Measurements from ENCODE around the gene HOXC9.

The HOXC9 gene

DNA sequence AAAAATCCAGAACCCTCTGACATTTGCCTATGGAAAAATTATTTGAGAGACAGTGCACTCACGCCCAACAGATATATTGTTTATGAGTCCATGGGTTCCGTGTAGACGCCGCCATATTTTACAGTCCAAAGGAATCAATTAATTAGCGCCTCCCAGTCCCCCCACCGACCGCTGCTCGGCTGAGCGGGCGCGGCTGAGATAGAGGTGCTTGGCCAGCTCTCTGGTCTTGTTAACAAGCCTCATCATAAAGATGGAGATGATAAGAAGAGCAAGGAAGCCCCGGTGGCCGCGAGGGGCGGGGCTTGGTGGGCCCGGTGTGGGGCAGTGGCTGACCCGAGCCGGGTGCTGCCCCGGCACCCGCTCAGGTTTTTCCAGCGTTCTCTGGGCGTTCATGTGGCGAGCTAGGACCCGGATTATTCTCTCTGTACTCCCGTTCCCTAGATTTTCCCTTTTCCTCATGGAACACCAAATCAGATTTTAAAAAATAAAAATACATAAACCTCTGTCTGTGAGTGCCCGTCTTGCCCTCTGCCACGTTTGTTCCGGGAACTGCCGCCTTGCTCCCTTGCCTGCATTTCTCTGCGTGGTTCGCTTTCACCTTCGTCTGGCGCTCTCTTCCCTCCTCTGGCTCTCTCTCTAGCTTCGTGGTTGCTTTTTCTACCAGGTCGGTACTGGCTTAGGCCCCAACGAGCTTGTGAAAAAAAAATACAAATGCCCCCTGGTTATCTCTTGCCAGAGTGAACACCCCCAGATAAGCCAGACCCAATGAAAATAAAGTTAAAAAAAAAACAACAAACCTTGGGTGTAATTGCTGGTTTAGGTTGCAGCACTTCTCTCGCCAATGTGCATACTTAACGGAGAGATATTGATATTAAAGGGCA lies 36.3 kb upstream of the HOXC9 start:
- no peak for DNase-seq

DNA sequence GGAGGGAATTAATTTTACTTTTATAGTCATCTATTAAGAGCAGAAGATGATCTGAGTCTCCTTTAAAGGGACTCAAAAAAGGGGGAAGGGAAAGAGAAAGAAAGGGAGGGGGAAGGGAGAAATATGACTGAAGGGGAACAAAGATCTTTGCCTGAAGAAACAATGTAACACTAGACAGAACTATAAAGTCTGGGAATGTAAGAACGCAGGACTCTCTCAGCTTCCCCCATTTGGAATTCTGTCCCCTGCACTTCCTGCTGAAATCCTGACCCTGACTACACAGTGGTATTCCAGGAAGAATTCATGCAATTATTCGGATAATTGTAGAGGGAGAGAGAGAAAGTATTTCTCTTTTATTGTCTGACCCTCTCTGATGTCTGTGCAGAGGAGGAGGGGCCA lies 35.6 kb upstream of the HOXC9 start:
- DNase-seq: no peak

DNA sequence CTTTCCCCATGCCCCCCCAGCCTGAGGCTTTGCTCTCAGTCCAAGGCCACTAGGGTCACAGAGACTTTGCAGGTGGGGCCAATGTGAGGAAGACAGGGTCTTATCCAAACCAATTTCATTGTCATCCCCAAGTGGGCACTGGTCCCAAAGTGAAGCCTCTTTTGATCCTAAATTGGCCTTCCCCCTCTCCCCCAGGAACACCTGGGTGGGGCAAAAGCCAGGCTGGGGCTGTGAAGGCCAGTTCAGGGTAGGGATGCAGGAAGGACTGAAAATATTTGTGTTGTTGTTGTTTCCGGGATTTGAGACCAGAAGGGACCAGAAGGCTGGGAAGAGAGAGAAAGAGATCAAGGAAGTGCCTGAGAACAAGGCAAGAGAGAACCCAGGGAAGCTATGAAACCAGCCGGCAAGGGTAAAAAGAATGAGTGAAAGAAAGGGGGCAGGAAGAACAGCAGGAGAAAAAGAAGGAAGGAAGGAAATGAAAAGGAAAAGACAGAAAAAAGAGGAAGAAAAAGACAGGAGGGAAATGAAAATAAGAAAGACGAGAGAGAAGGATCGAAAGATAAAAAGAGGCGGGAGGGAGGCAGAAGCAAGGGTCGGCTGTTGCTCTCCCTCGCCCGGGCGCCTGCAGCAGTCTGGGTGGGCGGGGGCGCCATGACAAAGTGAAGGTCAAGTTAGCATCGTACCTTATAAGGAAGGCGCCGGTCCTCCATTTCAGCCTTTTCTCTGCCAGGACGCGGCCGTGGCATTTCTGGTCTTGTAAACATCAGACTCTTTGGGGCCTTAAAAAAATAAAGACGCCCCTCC lies 34.5 kb upstream of the HOXC9 start:
- no peak for DNase-seq

GRCh38 chr12:53966085-53966384 lies 33.9 kb upstream of the HOXC9 start:
- no peak for DNase-seq

- DNase-seq: no peak
Observed at GRCh38 chr12:53966385-53967133, 33.4 kb upstream of the HOXC9 start.

DNA sequence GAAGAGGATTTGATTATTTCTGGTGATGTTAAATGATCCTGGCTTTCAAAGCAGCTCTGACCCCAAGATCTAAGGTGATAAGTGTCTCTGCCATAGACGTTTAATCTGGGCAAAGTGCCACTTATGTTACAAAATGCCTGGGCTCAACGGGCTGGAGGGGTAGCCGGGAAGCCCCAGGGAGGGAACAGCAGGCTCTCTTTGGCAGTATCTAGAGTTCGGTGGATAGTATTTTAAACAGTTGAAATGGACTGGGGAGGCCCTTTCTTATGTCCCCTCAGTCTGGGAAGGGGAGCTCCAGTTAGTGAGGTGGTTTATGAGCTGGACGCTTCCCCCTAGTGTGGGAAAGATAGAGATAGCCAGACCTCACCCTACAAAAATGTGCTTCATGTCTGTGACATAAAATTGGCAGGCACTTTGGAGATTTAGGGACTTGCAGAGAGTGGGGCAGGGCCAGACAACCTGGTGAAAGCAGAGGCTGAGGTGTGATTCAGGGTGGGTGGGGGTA lies 32.5 kb upstream of the HOXC9 start:
- no peak for DNase-seq

- no peak for DNase-seq
Observed at GRCh38 chr12:53968214-53969127, 31.5 kb upstream of the HOXC9 start.

GRCh38 chr12:53969588-53970259 lies 30.2 kb upstream of the HOXC9 start:
- no peak for DNase-seq

DNA sequence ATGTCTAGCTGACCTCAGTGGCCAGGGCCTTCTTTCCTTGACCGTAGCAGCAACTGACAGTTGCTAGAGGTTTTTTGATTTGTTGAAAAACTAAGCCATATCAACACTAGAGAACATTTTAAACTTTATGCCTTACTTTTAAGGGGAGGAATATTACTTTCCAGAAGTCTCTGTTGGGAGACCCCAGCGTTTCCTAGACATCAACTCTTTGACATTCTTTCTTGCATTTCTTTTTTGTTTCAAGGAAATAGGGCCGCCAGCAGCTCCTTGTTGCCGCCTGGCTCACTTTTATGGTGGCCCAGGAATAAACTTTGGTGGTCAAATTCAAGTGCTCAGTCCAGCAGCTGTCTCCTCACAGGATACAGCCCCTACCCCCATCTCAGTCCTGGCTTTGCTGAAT lies 29.5 kb upstream of the HOXC9 start:
- no peak for DNase-seq

- no peak for DNase-seq
Observed at GRCh38 chr12:53971129-53971528, 28.8 kb upstream of the HOXC9 start.

DNA sequence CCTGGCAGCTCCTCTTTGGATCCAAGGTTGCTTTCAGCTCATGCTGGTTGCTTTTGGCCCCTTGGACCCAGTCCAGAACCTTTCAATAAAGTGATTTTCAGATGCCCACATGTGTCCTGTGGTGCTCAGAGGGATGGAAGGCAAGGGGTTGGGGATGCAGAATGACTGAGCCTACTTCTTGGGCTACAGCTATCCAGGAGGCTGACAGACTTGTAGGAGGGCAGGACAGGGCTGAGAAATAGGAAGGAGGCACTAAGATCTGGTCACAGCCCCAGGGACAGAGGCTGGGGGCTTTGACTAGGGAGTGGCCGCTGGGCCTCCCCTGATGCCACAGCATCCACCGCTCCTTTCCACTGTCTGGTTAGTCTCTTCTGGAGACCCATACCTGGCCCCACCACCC lies 28.3 kb upstream of the HOXC9 start:
- DNase-seq: no peak

- DNase-seq: no peak
Observed at GRCh38 chr12:53972152-53972702, 27.7 kb upstream of the HOXC9 start.

- DNase-seq: no peak
Observed at GRCh38 chr12:53972722-53973235, 27.2 kb upstream of the HOXC9 start, which contains the start of gene HOXC11. TSS of gene HOXC11 (plus strand) at chr12:53973126. CDS start at chr12:53973242, 116 bp downstream.

GRCh38 chr12:53973236-53974042 lies 26.5 kb upstream of the HOXC9 start:
- no peak for DNase-seq

GRCh38 chr12:53974084-53975063 lies 25.6 kb upstream of the HOXC9 start, which contains the start of gene HOTAIR:
TSS of gene HOTAIR (minus strand) at chr12:53974954.
- peak in 1 of 2 donors; percentile 19 for DNase-seq

DNA sequence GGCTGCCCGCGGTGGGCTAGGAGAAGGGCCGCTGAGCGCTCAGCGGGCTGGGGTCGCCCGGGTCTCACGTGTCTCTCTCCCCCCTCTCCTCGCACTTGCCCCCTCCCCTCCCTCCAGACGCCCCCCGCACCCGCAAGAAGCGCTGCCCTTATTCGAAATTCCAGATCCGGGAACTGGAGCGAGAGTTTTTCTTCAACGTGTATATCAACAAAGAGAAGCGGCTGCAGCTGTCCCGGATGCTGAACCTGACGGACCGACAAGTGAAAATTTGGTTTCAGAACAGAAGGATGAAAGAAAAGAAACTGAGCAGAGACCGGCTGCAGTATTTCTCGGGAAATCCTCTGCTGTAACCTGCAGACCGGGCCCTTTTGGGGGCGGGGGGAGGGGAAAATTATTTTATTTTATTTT lies 24.9 kb upstream of the HOXC9 start:
- no peak for DNase-seq

DNA sequence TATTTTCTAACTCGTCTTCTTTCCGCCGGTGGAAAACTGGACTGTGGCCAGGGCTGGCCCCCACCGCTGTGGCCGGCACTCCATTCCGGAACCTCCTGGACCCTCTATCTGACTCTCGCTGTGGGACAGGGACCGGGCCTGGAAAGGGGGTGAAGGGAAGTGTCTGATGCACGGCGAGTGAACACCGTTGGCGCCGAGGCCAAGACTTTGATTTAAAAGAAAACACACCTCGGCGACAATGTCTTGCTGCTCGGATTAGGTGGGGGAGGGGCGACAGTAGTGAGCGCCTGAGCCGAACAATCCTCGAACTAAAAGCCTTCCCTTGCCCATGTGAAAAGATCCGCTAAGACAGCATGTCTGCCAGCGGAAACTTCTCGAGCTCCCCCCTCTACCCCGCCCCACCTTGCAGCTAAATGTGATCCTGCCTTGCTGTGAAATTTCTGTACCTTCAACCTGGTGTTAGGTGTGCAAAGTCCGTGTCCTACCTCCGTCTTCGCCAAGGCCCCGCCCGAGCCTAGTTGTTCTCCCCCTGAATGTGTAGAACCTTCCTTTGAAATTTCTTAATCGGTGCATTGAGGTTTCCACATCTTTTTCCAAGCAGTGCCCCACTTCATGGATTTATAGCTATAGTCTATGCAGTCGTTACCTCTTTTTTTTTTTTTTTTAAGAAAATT lies 24.3 kb upstream of the HOXC9 start:
- no peak for DNase-seq
